DMS153 treated with DMSO at 0.1 percent for 48 hours (cell line): Measurements from ENCODE around the gene TMEM107.

ENCODE experiments used
- DNase-seq: peaks from one replicate; lab custom pipeline; 2025; ENCODE audit not compliant: unreplicated experiment; lab: John Stamatoyannopoulos, UW

TMEM107 gene

GRCh38 chr17:8138672-8139371 lies 37.4 kb downstream of the TMEM107 start:
- peak; percentile 46 for DNase-seq

GRCh38 chr17:8138374-8138671 lies 37.9 kb downstream of the TMEM107 start:
- no peak for DNase-seq

GRCh38 chr17:8137645-8138373 lies 38.4 kb downstream of the TMEM107 start:
- no peak for DNase-seq

GRCh38 chr17:8133941-8134340 lies 42.2 kb downstream of the TMEM107 start:
- DNase-seq = no peak

GRCh38 chr17:8133399-8133798 lies 42.8 kb downstream of the TMEM107 start:
- no peak for DNase-seq

GRCh38 chr17:8131844-8132441 lies 44.2 kb downstream of the TMEM107 start:
- no peak for DNase-seq

- no peak for DNase-seq
Observed at GRCh38 chr17:8128125-8128784, 47.9 kb downstream of the TMEM107 start.

GRCh38 chr17:8126491-8127066 lies 49.6 kb downstream of the TMEM107 start:
- DNase-seq = no peak

GRCh38 chr17:8125947-8126490 lies 50.2 kb downstream of the TMEM107 start:
- no peak for DNase-seq

GRCh38 chr17:8125154-8125946 lies 50.8 kb downstream of the TMEM107 start:
- DNase-seq = no peak

GRCh38 chr17:8124350-8125153 lies 51.6 kb downstream of the TMEM107 start:
- DNase-seq = no peak

GRCh38 chr17:8123695-8124349 lies 52.4 kb downstream of the TMEM107 start, which contains the start of gene HES7:
TSS of gene HES7 (minus strand) at chr17:8124106. CDS start at chr17:8124084, 22 bp downstream.
- no peak for DNase-seq

- DNase-seq = no peak
Observed at GRCh38 chr17:8122924-8123694, 53.1 kb downstream of the TMEM107 start.
